ENCODE results near the gene ATP8B1. TPM values are rescaled to one million over a fixed set of nuclear protein-coding genes. Genes with fewer than 3 reads are reported as not detected.
A peak's percentile ranks its signal among the peaks of the same experiment; 100 is the strongest.

The ATP8B1 gene
- total and polyA plus RNA-seq, 8 donors = 16.4 to 26.6 (median 19.1) TPM

DNA sequence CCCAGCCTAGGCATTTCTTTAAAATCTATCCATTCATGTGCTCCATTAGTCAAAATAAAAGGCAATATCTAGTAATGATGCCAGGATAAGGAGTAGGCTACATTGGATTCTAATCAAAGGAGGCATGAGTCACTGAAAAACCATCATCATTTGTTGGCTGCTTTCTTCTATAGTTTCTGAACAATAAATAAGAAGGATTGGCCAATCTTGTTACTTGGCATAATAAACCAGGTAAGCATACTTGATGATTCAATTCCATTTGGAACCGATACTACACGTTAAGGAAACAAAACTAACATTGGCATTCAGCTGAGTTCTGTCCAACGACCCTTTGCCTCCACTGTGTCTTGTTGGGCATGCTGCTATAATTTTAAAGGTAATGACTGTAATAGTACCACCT, 27.2 kb downstream of the ATP8B1 start:
- Histone ChIP-seq H3K36me3 (no peaks in the 10 kb centered on the region), H3K4me3 (no peak overlapping the region), H3K4me1 (peaks cover 9 to 62% of the 10 kb centered on the region in 2 donors), H3K27ac (no peak overlapping the region), H3K27me3 (no peaks in the 10 kb centered on the region), H3K9me3 (no peaks in the 10 kb centered on the region)
- no peak for DNase-seq
- intact Hi-C loops (cut with DNase I) = no loop called here
- ATAC-seq = no peak
- no peak for TF ChIP-seq CTCF (IDR thresholded peaks at IDR 0.05)

DNA sequence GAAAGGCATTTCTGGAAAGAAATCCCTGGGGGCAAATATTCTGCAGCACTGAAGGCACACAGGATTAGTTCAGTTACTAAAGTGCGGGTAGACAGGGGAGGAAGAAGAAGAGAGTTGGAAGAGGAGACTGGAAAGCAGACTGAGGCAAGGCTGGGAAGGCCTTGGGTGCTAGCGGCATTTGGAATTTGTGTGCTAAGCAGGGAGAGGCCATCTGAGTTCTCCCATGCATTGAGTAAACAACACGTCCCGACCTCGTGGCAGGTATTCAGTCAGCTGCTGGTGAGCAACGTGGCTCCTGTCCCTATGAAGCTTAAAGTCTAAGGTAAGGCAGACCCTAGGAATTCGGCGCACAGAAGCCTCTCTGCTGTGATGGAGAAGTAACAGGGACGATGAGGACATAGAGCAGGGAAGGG, 30.7 kb downstream of the ATP8B1 start:
- DNase-seq (no peak), ATAC-seq (peak; percentile 61)
- intact Hi-C loops (cut with DNase I) = no loop called here
- peaks cover 21 to 65% of the 10 kb centered on the region in 2 donors for H3K4me1 ChIP-seq
- peak overlapping the region in 1 of 2 donors; percentile 45 for H3K27ac ChIP-seq
- no peak overlapping the region for H3K4me3 ChIP-seq
- H3K27me3 ChIP-seq = no peaks in the 10 kb centered on the region
- H3K9me3 ChIP-seq = no peaks in the 10 kb centered on the region
- TF ChIP-seq CTCF (IDR thresholded peaks at IDR 0.05) = no peak
- no peaks in the 10 kb centered on the region for H3K36me3 ChIP-seq

DNA sequence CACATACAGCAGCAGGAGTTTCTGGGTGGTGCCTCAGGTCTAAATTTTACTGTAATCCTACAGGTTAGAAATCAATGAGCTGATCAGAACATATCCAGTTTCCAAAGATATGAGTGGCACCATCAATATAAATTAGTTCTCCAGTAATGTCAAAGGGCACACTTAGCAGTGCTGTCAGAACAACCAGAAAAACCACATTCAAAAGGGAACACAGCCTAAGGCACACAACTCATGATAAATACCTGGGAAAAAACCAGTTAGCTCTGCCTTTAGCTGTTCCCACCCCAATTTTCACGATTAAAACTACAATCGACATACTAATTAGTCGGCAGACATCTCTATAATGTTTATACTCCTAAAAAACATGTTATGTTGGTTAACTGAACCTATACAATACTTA, 31.5 kb downstream of the ATP8B1 start:
- no peaks in the 10 kb centered on the region for H3K27me3 ChIP-seq
- intact Hi-C loops (cut with DNase I) = no loop called here
- no peaks in the 10 kb centered on the region for H3K9me3 ChIP-seq
- peak overlapping the region in 1 of 2 donors; percentile 45 for H3K27ac ChIP-seq
- DNase-seq = no peak
- peaks cover 18 to 58% of the 10 kb centered on the region in 2 donors for H3K4me1 ChIP-seq
- H3K36me3 ChIP-seq = no peaks in the 10 kb centered on the region
- peak; percentile 28 for ATAC-seq
- TF ChIP-seq CTCF (IDR thresholded peaks at IDR 0.05) = no peak
- H3K4me3 ChIP-seq = no peak overlapping the region

GRCh38 chr18:57771193-57771592, 31.9 kb downstream of the ATP8B1 start:
- TF ChIP-seq CTCF (IDR thresholded peaks at IDR 0.05) = no peak
- H3K27ac ChIP-seq = peak overlapping the region in 1 of 2 donors; percentile 45

DNA sequence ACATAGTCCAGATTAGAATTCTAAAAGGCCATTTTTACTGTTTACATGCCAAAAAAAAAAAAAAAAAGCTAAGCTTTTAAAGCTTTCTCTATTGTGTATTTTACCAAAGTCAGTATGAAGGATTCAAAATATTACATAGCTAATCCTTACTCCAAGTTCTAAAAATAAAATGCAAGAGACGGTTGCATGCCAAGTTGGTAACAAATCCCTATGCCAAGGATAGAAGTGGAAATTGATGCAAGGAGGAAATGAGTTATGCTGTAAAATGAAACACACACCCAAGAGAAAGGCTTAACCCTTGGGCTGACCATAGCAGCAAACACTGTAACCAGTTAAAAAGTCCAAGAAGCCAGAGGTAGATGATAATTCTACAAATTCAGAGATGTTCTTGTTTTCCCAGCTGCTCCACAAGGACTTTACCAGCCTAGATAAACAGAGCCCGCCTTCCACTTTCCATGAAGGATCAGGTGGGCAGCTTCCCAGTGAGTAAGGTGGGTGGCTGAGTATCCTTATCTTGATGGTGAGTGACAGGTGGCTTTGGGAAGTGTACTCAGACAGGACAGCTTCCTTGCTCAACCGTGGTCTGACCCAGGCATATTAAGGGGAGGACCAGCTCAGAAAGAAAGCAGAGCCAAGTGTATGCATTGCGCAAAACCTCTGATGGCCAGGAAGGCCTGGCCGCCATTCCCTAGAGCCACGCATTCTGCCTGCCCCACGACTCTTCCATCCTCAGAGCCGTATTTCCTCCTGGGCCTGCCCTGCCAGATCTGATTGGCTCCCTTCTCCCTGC, 34.4 kb downstream of the ATP8B1 start:
- TF ChIP-seq CTCF (IDR thresholded peaks at IDR 0.05) = no peak
- Histone ChIP-seq H3K4me3 (no peak overlapping the region), H3K27me3 (no peaks in the 10 kb centered on the region), H3K27ac (peak overlapping the region; percentile 19 to 35), H3K9me3 (no peaks in the 10 kb centered on the region), H3K4me1 (peaks cover 14 to 42% of the 10 kb centered on the region in 2 donors), H3K36me3 (no peaks in the 10 kb centered on the region)
- ATAC-seq (peak; percentile 49), DNase-seq (no peak)
- intact Hi-C loops (cut with DNase I) = no loop called here

More at GRCh38 chr18:57771193-57771592, 31.9 kb downstream of the ATP8B1 start:
- peak; percentile 51 for ATAC-seq
- intact Hi-C loops (cut with DNase I) = no loop called here
- Histone ChIP-seq H3K36me3 (no peaks in the 10 kb centered on the region), H3K4me3 (no peak overlapping the region), H3K9me3 (no peaks in the 10 kb centered on the region), H3K4me1 (peaks cover 14 to 54% of the 10 kb centered on the region in 2 donors), H3K27me3 (no peaks in the 10 kb centered on the region)
- no peak for DNase-seq

All from left lung (tissue), 10 donors.